Activated naive CD4-positive, alpha-beta T cell treated with anti-CD3 and anti-CD28 coated beads, Interleukin-2, amount 50 U/mL, for 24 hours (primary cell): ENCODE measurements around the gene SLC2A1.

ENCODE experiments used
- H3K27ac Mint-ChIP-seq: one replicate; pipeline ENCODE4 v1.8.0; 2021; ENCODE audit warnings: mild to moderate bottlenecking, mixed read lengths
- H3K27me3 Mint-ChIP-seq: one replicate; pipeline ENCODE4 v1.8.0; 2021; ENCODE audit warnings: mixed read lengths
- H3K36me3 Mint-ChIP-seq: one replicate; pipeline ENCODE4 v1.8.0; 2021; ENCODE audit warnings: mixed read lengths
- H3K4me1 Mint-ChIP-seq: one replicate; pipeline ENCODE4 v1.8.0; 2021; ENCODE audit warnings: mixed read lengths
- H3K4me3 Mint-ChIP-seq: one replicate; pipeline ENCODE4 v1.8.0; 2021; ENCODE audit warnings: mild to moderate bottlenecking, mixed read lengths
- H3K9me3 Mint-ChIP-seq: one replicate; pipeline ENCODE4 v1.8.0; 2021; ENCODE audit warnings: mixed read lengths

Gene SLC2A1

GRCh38 chr1:42886046-42886739, 72.5 kb downstream of the SLC2A1 start:
- Mint-ChIP-seq H3K4me1 (no peaks in the 10 kb centered on the region), H3K27ac (no peak overlapping the region), H3K27me3 (no peaks in the 10 kb centered on the region), H3K4me3 (no peak overlapping the region), H3K36me3 (no peaks in the 10 kb centered on the region), H3K9me3 (no peaks in the 10 kb centered on the region)

GRCh38 chr1:42880384-42880783, 78.3 kb downstream of the SLC2A1 start:
- Mint-ChIP-seq H3K9me3 (no peaks in the 10 kb centered on the region), H3K4me1 (no peaks in the 10 kb centered on the region), H3K27ac (no peak overlapping the region), H3K4me3 (no peak overlapping the region), H3K36me3 (no peaks in the 10 kb centered on the region), H3K27me3 (peaks cover 4% of the 10 kb centered on the region)

GRCh38 chr1:42877380-42877779, 81.3 kb downstream of the SLC2A1 start:
- Mint-ChIP-seq H3K27ac (no peak overlapping the region), H3K27me3 (peaks cover 4% of the 10 kb centered on the region), H3K4me3 (no peak overlapping the region), H3K36me3 (no peaks in the 10 kb centered on the region), H3K4me1 (no peaks in the 10 kb centered on the region), H3K9me3 (peaks cover 7% of the 10 kb centered on the region)

- H3K27ac Mint-ChIP-seq: no peak overlapping the region
- H3K4me3 Mint-ChIP-seq: no peak overlapping the region
- H3K36me3 Mint-ChIP-seq: no peaks in the 10 kb centered on the region
- peaks cover 4% of the 10 kb centered on the region for H3K27me3 Mint-ChIP-seq
- H3K4me1 Mint-ChIP-seq: peaks cover 4% of the 10 kb centered on the region
- H3K9me3 Mint-ChIP-seq: peaks cover 7% of the 10 kb centered on the region
Measured at GRCh38 chr1:42876009-42876408, 82.7 kb downstream of the SLC2A1 start.
